ENCODE measurements around the gene IFT43. TPM values are rescaled to one million over a fixed set of nuclear protein-coding genes. Genes with fewer than 3 reads are reported as not detected.
A peak's percentile ranks its signal among the peaks of the same experiment; 100 is the strongest.

The IFT43 gene
- 45.1 and 52.1 TPM in 2 replicates for total RNA-seq
- long read RNA-seq, transcript IFT43-202 (9 exons, 833 nt): major isoform, 13 of 39 reads
- long read RNA-seq, partial matches to known transcripts: 16 of 39 reads
- long read RNA-seq, other reads (novel, unspliced or antisense): 10 of 39 reads

DNA sequence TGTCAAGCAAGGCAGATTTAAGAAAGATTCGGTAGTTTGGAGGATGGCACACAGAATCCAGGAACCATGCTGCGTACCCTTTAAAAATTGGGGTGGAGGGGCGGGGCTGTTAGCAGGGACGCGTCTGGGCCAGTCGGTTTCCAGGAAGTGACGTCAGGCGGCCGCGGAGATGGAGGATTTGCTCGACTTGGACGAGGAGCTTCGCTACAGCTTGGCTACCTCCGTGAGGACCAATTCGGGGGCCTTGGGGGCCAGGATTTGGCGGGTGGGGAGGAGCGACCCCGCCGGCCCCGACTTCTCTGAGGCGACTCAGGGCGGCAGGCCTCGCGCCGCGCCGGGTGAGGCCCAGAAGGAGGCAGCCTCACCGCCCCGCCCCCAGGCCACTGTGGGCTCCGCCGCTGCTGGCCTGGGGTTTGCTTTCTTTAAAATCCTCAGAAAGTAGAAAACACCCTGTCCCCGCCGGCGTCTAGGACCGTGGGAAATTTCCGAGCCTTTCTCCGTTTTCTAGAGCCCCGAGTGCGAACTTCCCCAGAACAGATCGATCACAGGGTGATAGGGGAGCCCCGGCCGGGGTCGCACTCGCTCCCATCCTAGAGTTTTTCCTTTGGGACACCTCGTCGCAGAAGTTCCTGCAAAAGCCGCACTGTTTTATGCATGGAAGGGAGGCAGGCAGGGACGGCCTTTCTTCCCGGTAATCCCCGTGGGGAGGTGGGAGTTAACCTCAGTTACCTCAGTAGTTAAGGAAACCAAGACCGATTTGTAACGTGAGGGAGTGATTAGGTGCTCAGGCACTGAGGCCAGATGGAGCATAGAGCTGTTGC, at the start of gene IFT43:
Gene IFT43, plus strand, starts transcription at position 146 of the 821 bp plus-strand sequence. Its CDS starts 24 bp downstream, at position 170.
- Mint-ChIP-seq H3K4me3 (ENCODE audit: low read depth) (peak within 1 kb of the TSS; percentile 89), H3K27me3 (peaks cover 9% of the 10 kb centered on the region), H3K27ac (peak within 1 kb of the TSS; percentile 94), H3K4me1 (ENCODE audit: low read depth) (peaks cover 24% of the 10 kb centered on the region), H3K9me3 (ENCODE audit: low read depth) (no peaks in the 10 kb centered on the region), H3K36me3 (ENCODE audit: insufficient read depth) (peaks cover 1% of the 10 kb centered on the region)
- peak; percentile 52 for DNase-seq (ENCODE audit: low spot score, unreplicated experiment)
- no peak for TF ChIP-seq CTCF (IDR thresholded peaks at IDR 0.05; ENCODE audit: unreplicated experiment)

DNA sequence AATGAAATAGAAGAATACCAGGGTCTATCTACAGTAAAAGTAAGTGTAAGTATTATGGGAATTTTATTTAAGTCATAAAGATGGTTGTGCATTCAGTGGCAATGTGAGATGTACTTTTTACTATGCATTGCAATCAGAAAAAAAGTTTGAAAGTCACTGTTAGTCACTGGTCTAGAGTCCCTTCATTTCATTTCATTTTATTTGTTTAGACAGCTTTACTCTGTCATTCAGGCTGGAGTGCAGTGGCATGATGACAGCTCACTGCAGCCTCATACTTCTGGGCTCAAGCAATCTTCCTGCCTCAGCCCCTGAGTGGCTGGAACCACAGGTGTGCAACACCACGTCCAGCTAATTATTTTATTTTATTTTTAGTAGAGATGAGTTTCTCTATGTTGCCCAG, 46.4 kb upstream of the IFT43 start:
- Mint-ChIP-seq H3K36me3 (ENCODE audit: insufficient read depth) (peaks cover 5% of the 10 kb centered on the region), H3K9me3 (ENCODE audit: low read depth) (no peaks in the 10 kb centered on the region), H3K4me3 (ENCODE audit: low read depth) (no peak overlapping the region), H3K27ac (no peak overlapping the region), H3K27me3 (no peaks in the 10 kb centered on the region), H3K4me1 (ENCODE audit: low read depth) (peaks cover 7% of the 10 kb centered on the region)
- no peak for DNase-seq (ENCODE audit: low spot score, unreplicated experiment)
- no peak for TF ChIP-seq CTCF (IDR thresholded peaks at IDR 0.05; ENCODE audit: unreplicated experiment)

DNA sequence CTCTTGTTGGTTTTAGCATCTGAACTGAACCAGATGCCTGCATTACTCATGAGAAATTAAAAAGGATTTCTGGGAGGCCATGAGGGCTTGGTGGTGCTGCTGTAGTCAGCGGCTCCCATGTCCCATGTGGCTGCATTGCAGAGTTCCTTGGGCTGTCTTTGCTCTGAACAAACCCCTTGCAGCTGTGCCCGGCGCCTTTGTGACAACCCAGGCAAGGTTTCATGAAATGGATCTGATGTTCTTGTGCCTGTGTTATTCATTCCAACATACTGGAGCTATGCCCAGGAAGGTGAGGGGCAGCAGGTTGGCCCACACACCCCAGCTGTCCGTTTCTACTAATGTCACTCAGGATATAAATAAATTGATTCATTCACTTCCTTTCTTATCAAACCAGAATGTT, 44.5 kb upstream of the IFT43 start:
- TF ChIP-seq CTCF (IDR thresholded peaks at IDR 0.05; ENCODE audit: unreplicated experiment): no peak
- peaks cover 5% of the 10 kb centered on the region for H3K36me3 Mint-ChIP-seq (ENCODE audit: insufficient read depth)
- H3K4me3 Mint-ChIP-seq (ENCODE audit: low read depth): no peak overlapping the region
- DNase-seq (ENCODE audit: low spot score, unreplicated experiment): no peak
- no peak overlapping the region for H3K27ac Mint-ChIP-seq
- peaks cover 7% of the 10 kb centered on the region for H3K4me1 Mint-ChIP-seq (ENCODE audit: low read depth)
- H3K27me3 Mint-ChIP-seq: no peaks in the 10 kb centered on the region
- H3K9me3 Mint-ChIP-seq (ENCODE audit: low read depth): no peaks in the 10 kb centered on the region

DNA sequence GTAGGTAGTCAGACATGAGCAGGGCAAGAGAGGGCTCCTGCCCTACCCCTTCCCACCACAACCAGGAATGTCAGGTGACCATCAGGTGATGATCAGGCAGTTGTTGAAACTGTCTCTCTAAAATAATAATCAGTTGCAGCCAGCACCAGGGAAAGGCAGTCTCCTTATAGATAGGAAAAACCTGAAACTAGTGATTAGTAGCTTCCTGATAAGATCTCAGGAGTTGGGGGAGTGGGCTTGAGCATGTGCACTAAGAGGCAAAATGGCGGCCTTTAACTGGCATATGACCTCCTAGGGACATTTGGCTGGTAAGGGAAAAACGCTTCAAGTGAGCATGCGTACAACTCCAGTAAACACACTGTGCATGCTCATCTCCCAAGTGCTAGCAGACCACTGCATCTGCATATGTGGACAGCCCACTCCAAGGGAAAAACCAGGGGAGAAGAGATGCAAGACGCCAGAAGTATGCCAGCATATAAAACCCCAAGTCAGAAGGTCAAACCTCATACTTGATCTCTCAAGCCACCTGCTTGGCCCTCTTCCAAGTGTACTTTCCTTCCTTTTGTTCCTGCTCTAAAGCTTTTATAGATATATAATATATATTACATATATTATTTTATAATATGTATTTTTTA, 40.8 kb upstream of the IFT43 start:
- no peak for TF ChIP-seq CTCF (IDR thresholded peaks at IDR 0.05; ENCODE audit: unreplicated experiment)
- DNase-seq (ENCODE audit: low spot score, unreplicated experiment): no peak
- no peak overlapping the region for H3K4me3 Mint-ChIP-seq (ENCODE audit: low read depth)
- peaks cover 5% of the 10 kb centered on the region for H3K36me3 Mint-ChIP-seq (ENCODE audit: insufficient read depth)
- H3K27ac Mint-ChIP-seq: no peak overlapping the region
- H3K27me3 Mint-ChIP-seq: no peaks in the 10 kb centered on the region
- H3K4me1 Mint-ChIP-seq (ENCODE audit: low read depth): peaks cover 7% of the 10 kb centered on the region
- H3K9me3 Mint-ChIP-seq (ENCODE audit: low read depth): no peaks in the 10 kb centered on the region

- no peak for DNase-seq (ENCODE audit: low spot score, unreplicated experiment)
- Mint-ChIP-seq H3K27me3 (no peaks in the 10 kb centered on the region), H3K4me3 (ENCODE audit: low read depth) (no peak overlapping the region), H3K36me3 (ENCODE audit: insufficient read depth) (peaks cover 7% of the 10 kb centered on the region), H3K9me3 (ENCODE audit: low read depth) (no peaks in the 10 kb centered on the region), H3K27ac (peak overlapping the region; percentile 33), H3K4me1 (ENCODE audit: low read depth) (peaks cover 7% of the 10 kb centered on the region)
- TF ChIP-seq CTCF (IDR thresholded peaks at IDR 0.05; ENCODE audit: unreplicated experiment): no peak
These were observed 38.8 kb upstream of the IFT43 start for GRCh38 chr14:75946785-75947184.
